ENCODE measurements around the gene APOBEC3C.
"Not testable (repeated sequence)": the region's sequence is repeated elsewhere in the genome, so short reads cannot be mapped to it uniquely, and the experiment has no call there.

APOBEC3C gene

DNA sequence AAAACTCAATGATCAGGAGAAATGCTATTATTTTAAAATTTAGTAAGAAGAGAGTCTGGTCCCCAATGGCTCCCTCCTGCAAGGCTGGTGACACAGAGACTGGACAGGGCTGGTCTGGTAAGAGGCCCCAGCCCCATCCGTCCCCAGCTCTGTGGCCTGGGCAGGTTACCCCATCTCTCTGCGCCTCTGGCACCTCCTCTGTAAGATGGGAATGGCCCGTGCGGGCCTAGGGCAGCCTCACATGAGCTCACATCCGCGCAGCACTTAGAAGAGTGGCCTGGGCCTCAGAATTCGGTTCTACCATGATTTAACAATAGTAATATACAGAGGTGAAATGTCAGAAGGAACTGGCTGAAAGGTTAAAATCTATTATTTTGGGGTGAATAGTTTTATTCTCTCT lies 27.9 kb downstream of the APOBEC3C start:
- TF ChIP-seq, protein P1, sequence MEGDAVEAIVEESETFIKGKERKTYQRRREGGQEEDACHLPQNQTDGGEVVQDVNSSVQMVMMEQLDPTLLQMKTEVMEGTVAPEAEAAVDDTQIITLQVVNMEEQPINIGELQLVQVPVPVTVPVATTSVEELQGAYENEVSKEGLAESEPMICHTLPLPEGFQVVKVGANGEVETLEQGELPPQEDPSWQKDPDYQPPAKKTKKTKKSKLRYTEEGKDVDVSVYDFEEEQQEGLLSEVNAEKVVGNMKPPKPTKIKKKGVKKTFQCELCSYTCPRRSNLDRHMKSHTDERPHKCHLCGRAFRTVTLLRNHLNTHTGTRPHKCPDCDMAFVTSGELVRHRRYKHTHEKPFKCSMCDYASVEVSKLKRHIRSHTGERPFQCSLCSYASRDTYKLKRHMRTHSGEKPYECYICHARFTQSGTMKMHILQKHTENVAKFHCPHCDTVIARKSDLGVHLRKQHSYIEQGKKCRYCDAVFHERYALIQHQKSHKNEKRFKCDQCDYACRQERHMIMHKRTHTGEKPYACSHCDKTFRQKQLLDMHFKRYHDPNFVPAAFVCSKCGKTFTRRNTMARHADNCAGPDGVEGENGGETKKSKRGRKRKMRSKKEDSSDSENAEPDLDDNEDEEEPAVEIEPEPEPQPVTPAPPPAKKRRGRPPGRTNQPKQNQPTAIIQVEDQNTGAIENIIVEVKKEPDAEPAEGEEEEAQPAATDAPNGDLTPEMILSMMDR (IDR thresholded peaks at IDR 0.05; ENCODE audit: insufficient read depth, low read depth, low read length, missing control alignments) = no peak
- no peak for DNase-seq (ENCODE audit: low read depth)
- H3K4me3 ChIP-seq (ENCODE audit: low read length) = no peak overlapping the region

DNA sequence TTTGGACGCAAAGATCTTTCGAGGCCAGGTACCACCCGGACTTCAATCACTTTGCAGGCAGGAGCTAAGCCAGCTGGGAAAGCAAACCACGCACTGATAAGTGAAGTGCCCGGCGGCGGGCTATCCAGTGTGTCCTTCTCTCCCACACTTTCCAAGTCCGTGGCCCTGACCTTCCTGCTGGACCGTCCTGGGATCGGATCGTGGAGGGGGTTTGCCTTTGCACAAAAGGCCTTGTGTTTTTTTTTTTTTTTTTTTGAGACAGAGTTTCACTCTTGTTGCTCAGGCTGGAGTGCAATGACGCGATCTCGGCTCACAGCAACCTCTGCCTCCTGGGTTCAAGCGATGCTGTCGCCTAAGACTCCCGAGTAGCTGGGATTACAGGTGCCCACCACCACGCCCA lies 29.0 kb downstream of the APOBEC3C start:
- DNase-seq (ENCODE audit: low read depth); H3K4me3 ChIP-seq (ENCODE audit: low read length): not testable (repeated sequence)

- not testable (repeated sequence) for DNase-seq (ENCODE audit: low read depth); H3K4me3 ChIP-seq (ENCODE audit: low read length)
These were observed 31.1 kb downstream of the APOBEC3C start for GRCh38 chr22:39045136-39045535.

GRCh38 chr22:39049486-39049885 lies 35.4 kb downstream of the APOBEC3C start:
- not testable (repeated sequence) for H3K4me3 ChIP-seq (ENCODE audit: low read length); DNase-seq (ENCODE audit: low read depth)

- not testable (repeated sequence) for H3K4me3 ChIP-seq (ENCODE audit: low read length); DNase-seq (ENCODE audit: low read depth)
These were observed 37.9 kb downstream of the APOBEC3C start for GRCh38 chr22:39051844-39052495.

- DNase-seq (ENCODE audit: low read depth) = no peak
- H3K4me3 ChIP-seq (ENCODE audit: low read length) = no peak overlapping the region
- TF ChIP-seq, protein P1 (IDR thresholded peaks at IDR 0.05; ENCODE audit: insufficient read depth, low read depth, low read length, missing control alignments) = no peak
These were observed 41.6 kb downstream of the APOBEC3C start for GRCh38 chr22:39055658-39056057.

DNA sequence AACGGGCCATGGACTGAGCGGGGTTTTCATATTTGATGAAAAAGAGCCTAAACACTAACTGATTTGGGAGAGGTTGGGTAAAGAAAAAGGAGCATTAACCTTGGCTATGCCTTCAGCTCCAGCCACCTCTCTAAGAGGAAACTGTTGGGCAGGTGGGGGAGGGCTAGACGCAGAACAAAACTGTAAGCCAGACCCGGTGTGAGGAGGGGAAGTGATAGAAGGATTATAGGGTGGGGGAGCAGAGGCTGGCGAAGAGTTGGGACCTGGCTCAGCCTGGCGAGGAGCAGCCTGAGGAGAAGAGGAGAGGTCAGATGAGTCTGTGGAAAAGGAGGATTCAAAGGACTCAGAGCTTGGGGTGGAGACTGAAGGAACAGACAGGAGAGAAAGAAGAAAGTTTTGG lies 47.2 kb downstream of the APOBEC3C start:
- not testable (repeated sequence) for H3K4me3 ChIP-seq (ENCODE audit: low read length); DNase-seq (ENCODE audit: low read depth)

GRCh38 chr22:39061951-39062350 lies 47.9 kb downstream of the APOBEC3C start:
- not testable (repeated sequence) for H3K4me3 ChIP-seq (ENCODE audit: low read length); DNase-seq (ENCODE audit: low read depth)

DNA sequence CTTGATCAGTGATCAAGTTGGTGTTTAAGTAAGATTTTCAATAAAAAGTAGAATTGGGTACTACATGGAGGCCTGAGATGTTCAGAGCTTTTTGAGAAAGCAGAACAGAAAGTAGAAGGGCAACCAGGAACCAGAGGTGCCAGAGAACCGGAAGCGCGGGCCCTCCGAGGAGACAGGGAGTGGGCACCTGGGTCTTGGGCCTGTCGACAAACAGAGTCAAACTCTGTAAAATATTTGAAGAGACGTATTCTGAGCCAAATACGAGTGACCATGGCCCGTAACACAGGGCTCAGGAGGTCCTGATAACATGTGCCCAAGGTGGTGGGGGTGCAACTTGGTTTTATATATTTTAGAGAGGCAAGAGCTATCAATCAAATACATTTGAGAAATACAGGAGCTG lies 49.8 kb downstream of the APOBEC3C start:
- H3K4me3 ChIP-seq (ENCODE audit: low read length); DNase-seq (ENCODE audit: low read depth): not testable (repeated sequence)

DNA sequence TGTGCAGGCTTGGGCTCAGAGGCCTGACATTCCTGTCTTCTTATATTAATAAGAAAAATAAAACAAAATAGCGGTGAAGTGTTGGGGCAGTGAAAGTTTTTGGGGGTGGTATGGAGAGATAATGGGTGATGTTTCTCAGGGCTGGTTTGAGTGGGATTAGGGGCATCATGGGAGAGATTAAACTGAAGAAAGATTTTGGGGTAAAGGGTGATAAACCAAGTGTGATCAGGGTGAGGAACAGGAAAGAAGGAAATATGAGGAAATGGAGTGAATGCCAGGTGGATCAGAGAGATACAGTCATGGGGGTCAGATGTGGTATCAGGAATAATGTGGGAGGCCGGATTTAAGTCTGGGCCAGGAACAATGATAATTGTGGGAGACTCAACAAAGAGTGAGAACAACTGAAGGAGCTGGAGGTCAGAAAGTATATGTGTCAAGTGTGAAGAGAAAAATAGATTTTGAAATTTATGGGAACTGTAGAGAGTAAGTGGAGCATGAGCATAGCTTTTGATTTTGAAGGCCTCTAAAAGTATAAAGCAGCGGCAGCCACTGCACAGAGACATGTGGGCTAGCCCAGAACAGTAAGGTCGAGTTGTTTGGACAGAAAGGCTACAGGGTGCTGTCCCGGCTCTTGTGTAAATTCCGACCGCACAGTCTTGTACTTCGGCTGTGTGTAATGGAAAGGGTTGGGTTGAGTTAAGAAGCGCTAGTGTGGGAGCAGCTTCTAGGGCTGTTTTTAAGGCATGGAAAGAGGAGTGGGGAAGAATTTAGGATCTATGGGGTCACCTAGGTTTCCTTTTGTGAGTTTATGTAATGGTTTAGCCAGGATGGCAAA lies 52.6 kb downstream of the APOBEC3C start:
- peak; percentile 11 for DNase-seq (ENCODE audit: low read depth)
- not testable (repeated sequence) for H3K4me3 ChIP-seq (ENCODE audit: low read length)

DNA sequence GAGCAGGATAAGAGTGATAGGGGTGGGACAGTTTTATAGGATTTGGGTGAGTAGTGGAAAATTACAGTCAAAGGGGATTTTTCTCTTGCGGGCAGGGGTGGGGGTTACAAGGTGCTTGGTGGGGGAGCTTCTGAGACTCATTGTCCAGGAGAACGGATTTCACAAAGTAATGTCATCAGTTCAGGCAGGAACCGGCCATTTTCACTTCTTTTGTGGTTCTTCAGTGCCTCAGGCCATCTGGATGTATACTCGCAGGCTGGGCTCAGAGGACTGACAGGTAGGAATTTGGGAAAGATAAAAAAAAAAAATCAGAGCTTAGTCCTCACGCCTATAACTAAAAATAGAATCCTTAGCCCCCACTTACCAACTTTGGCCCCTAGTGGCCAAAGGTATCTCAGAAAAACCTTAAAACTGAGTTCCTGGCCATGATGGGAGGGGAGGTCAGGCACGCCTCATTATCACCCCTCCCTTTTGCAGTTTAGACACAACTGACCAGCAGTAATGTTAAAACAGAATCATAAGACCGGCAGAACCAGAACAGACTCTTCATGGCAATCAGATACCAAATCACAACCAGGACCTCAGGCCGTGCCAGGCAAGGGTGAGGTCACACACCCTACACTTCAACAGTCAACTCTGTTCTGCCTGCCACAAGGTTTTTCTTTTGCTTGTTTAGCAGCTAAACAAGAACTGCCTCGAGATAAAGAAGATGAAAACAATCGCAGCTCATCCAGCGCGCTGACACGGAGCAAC lies 54.2 kb downstream of the APOBEC3C start:
- no peak for DNase-seq (ENCODE audit: low read depth)
- TF ChIP-seq, protein P1 (IDR thresholded peaks at IDR 0.05; ENCODE audit: insufficient read depth, low read depth, low read length, missing control alignments) = no peak

More for the DNA sequence above, 54.2 kb downstream of the APOBEC3C start:
- no peak overlapping the region for H3K4me3 ChIP-seq (ENCODE audit: low read length)

All from epithelial cell of esophagus (primary cell).